Measurements from ENCODE around the gene PJA2. TPM values are rescaled to one million over a fixed set of nuclear protein-coding genes. Genes with fewer than 3 reads are reported as not detected.

Gene PJA2
- total and polyA plus RNA-seq, 11 donors: 19.0 to 108 (median 85.3) TPM

DNA sequence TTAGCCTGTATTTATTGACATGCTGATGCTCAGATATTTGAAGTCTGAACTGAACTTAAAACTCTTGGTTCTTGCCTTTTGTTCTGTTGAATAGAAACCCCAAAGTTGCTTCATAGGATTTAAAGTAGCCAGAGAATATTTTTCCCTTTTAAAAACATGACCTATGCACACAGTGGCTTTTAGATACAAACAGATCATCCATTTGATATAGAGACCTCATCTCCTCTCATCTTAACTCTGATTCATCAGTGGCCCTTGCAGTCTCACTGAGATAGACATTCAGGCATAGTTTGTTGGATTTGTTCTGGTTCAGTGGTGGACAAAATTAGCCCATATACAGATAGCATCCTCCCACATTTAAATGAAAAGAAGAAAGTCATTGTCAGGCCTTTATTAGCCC, 43.5 kb upstream of the PJA2 start:
- no peak overlapping the region for H3K4me3 ChIP-seq
- no peaks in the 10 kb centered on the region for H3K36me3 ChIP-seq
- DNase-seq (no peak), ATAC-seq (no peak)
- peaks cover 0 to 7% (median 0%) of the 10 kb centered on the region in 12 donors for H3K9me3 ChIP-seq
- no peaks in the 10 kb centered on the region for H3K27me3 ChIP-seq
- TF ChIP-seq, protein P1, sequence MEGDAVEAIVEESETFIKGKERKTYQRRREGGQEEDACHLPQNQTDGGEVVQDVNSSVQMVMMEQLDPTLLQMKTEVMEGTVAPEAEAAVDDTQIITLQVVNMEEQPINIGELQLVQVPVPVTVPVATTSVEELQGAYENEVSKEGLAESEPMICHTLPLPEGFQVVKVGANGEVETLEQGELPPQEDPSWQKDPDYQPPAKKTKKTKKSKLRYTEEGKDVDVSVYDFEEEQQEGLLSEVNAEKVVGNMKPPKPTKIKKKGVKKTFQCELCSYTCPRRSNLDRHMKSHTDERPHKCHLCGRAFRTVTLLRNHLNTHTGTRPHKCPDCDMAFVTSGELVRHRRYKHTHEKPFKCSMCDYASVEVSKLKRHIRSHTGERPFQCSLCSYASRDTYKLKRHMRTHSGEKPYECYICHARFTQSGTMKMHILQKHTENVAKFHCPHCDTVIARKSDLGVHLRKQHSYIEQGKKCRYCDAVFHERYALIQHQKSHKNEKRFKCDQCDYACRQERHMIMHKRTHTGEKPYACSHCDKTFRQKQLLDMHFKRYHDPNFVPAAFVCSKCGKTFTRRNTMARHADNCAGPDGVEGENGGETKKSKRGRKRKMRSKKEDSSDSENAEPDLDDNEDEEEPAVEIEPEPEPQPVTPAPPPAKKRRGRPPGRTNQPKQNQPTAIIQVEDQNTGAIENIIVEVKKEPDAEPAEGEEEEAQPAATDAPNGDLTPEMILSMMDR (IDR thresholded peaks at IDR 0.05): no peak
- no peak for TF ChIP-seq POLR2A (IDR thresholded peaks at IDR 0.05)
- H3K4me1 ChIP-seq: peaks cover 0 to 23% (median 14%) of the 10 kb centered on the region in 12 donors
- intact Hi-C loops (cut with DNase I): no loop called here
- H3K27ac ChIP-seq: no peak overlapping the region

GRCh38 chr5:109452661-109453060, 42.9 kb upstream of the PJA2 start:
- H3K27ac ChIP-seq: no peak overlapping the region
- H3K27me3 ChIP-seq: no peaks in the 10 kb centered on the region
- H3K9me3 ChIP-seq: peaks cover 0 to 6% (median 0%) of the 10 kb centered on the region in 12 donors
- DNase-seq: no peak
- intact Hi-C loops (cut with DNase I): no loop called here
- ATAC-seq: peak in 1 of 4 donors; percentile 49
- H3K4me3 ChIP-seq: no peak overlapping the region
- peaks cover 0 to 23% (median 14%) of the 10 kb centered on the region in 12 donors for H3K4me1 ChIP-seq
- TF ChIP-seq, protein P1 (IDR thresholded peaks at IDR 0.05): no peak
- no peak for TF ChIP-seq POLR2A (IDR thresholded peaks at IDR 0.05)
- 50 to 75% (median 58%) methylated on average over 1 of the region's 1 CpG for WGBS, 4 donors
- no peaks in the 10 kb centered on the region for H3K36me3 ChIP-seq

DNA sequence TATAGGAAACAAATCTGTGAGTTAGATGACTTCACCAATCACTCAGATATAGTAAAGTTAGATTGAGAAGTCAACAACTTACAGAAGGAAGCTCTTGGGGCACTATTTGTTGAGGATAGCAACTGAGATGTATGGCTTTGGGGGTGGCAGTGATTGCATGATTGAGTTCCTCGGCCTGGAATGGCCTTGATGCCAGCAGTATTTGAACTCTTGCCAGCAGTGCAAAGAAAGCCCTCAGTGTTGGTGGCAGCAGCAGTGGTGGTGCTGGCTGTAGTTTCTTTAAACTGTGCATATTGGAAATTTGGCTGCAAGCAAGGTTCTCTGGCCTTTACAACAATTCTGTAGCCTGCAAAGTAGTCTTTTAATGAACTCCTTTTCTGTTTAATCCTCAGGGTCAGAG, 41.4 kb upstream of the PJA2 start:
- TF ChIP-seq POLR2A (IDR thresholded peaks at IDR 0.05): no peak
- TF ChIP-seq, protein P1 (IDR thresholded peaks at IDR 0.05): no peak
- Histone ChIP-seq H3K4me3 (no peak overlapping the region), H3K36me3 (no peaks in the 10 kb centered on the region), H3K27ac (no peak overlapping the region), H3K4me1 (peaks cover 0 to 22% (median 14%) of the 10 kb centered on the region in 12 donors), H3K27me3 (no peaks in the 10 kb centered on the region), H3K9me3 (no peaks in the 10 kb centered on the region)
- intact Hi-C loops (cut with DNase I): no loop called here
- ATAC-seq (peak in 1 of 4 donors; percentile 50), DNase-seq (peak in 1 of 5 donors; percentile 23)
- 40 to 50% (median 44%) methylated on average over 1 of the region's 1 CpG for WGBS, 4 donors

DNA sequence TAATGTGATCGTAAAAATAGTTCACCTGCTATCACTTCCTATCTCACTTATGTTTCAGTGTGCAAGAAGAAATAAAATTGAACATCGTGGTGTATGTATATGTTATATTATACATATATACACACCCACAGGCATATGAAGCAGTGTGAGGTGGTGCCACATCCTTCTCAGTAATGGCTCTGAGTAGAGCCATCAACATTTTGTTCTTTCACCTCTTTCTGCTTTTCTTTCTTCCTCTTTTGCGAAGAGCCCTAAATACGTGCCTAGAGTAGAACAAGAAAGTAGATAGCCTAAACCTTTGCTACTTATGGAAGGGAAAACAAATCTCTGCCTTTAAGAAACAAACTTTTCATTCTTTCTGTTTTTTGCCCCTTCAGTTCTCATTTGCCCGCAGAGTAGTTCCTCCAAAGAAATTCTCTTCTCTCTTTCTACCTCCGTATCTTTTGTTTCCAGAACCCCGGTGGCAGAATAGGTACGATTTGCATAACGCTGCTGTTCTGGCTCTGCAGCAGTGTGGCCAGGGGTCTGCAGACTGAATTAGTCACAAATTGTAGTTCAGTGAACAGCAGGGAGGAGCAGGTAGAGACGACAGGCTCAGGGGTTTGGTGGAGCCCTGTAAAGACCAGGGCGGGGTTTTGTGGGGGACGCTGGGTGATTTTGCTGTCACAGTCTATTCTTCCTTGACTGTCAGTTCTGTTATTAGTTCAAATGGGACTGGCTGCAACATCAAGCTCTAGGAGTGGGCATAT, 40.5 kb upstream of the PJA2 start:
- WGBS, 4 donors: 78 to 83% (median 80%) methylated on average over 12 of the region's 12 CpGs
- Histone ChIP-seq H3K9me3 (no peaks in the 10 kb centered on the region), H3K4me3 (no peak overlapping the region), H3K36me3 (no peaks in the 10 kb centered on the region), H3K27ac (no peak overlapping the region), H3K4me1 (peaks cover 0 to 14% (median 8%) of the 10 kb centered on the region in 12 donors), H3K27me3 (no peaks in the 10 kb centered on the region)
- intact Hi-C loops (cut with DNase I): no loop called here
- DNase-seq (no peak), ATAC-seq (no peak)
- TF ChIP-seq POLR2A (IDR thresholded peaks at IDR 0.05): no peak
- TF ChIP-seq, protein P1 (IDR thresholded peaks at IDR 0.05): no peak

Measured in heart left ventricle (tissue), 16 donors.